Measurements from ENCODE around the gene RIMBP2.
"Not testable (repeated sequence)": the region's sequence is repeated elsewhere in the genome, so short reads cannot be mapped to it uniquely, and the experiment has no call there.

The RIMBP2 gene

GRCh38 chr12:130589540-130590317 is 126.4 kb downstream of the RIMBP2 start:
- no peak for DNase-seq

- DNase-seq = no peak
Measured at GRCh38 chr12:130588696-130589539, 127.2 kb downstream of the RIMBP2 start.

GRCh38 chr12:130587966-130588365 is 128.1 kb downstream of the RIMBP2 start:
- DNase-seq = no peak

- DNase-seq = not testable (repeated sequence)
Measured at GRCh38 chr12:130584475-130584874, 131.6 kb downstream of the RIMBP2 start.

GRCh38 chr12:130583800-130584199 is 132.3 kb downstream of the RIMBP2 start:
- DNase-seq = no peak

- DNase-seq = no peak
Measured at GRCh38 chr12:130583317-130583716, 132.8 kb downstream of the RIMBP2 start.

GRCh38 chr12:130582286-130582685 is 133.8 kb downstream of the RIMBP2 start:
- no peak for DNase-seq

- no peak for DNase-seq
Measured at GRCh38 chr12:130581782-130582181, 134.3 kb downstream of the RIMBP2 start.

- DNase-seq = no peak
Measured at GRCh38 chr12:130579231-130579630, 136.9 kb downstream of the RIMBP2 start.

- no peak for DNase-seq
Measured at GRCh38 chr12:130577351-130577750, 138.7 kb downstream of the RIMBP2 start.

GRCh38 chr12:130576371-130576816 is 139.7 kb downstream of the RIMBP2 start:
- no peak for DNase-seq

- DNase-seq = no peak
Measured at GRCh38 chr12:130574402-130574801, 141.7 kb downstream of the RIMBP2 start.

- DNase-seq = no peak
Measured at GRCh38 chr12:130573766-130574165, 142.3 kb downstream of the RIMBP2 start.

GRCh38 chr12:130573235-130573634 is 142.9 kb downstream of the RIMBP2 start:
- no peak for DNase-seq

GRCh38 chr12:130572553-130572952 is 143.5 kb downstream of the RIMBP2 start:
- DNase-seq = no peak

GRCh38 chr12:130571734-130572133 is 144.4 kb downstream of the RIMBP2 start:
- DNase-seq = no peak

GRCh38 chr12:130571089-130571488 is 145.0 kb downstream of the RIMBP2 start:
- DNase-seq = no peak

GRCh38 chr12:130569521-130569920 is 146.6 kb downstream of the RIMBP2 start:
- no peak for DNase-seq

- DNase-seq = no peak
Measured at GRCh38 chr12:130568501-130568900, 147.6 kb downstream of the RIMBP2 start.

GRCh38 chr12:130568041-130568440 is 148.1 kb downstream of the RIMBP2 start:
- no peak for DNase-seq

- no peak for DNase-seq
Measured at GRCh38 chr12:130566446-130567155, 149.5 kb downstream of the RIMBP2 start.

- DNase-seq = no peak
Measured at GRCh38 chr12:130565189-130565588, 150.9 kb downstream of the RIMBP2 start.

- no peak for DNase-seq
Measured at GRCh38 chr12:130563323-130563722, 152.8 kb downstream of the RIMBP2 start.

Measured in stimulated activated CD4-positive, alpha-beta T cell treated with anti-CD3 and anti-CD28 coated beads, Interleukin-4, amount 100 ng/mL, for 1 hour (primary cell).